M059J (cell line): Measurements from ENCODE around the gene SCTR. TPM values are rescaled to one million over a fixed set of nuclear protein-coding genes. Genes with fewer than 3 reads are reported as not detected.

ENCODE experiments used
- DNase-seq: peaks from one replicate; pipeline ENCODE4 v3.0.0-alpha.2; 2012; ENCODE audit warnings: low read depth
- total RNA-seq: library from RNA; depleted of rRNA; stranded (reverse); fragments of >200 nt; shearing (Covaris generic); gene quantifications from 2 replicates; pipeline ENCODE4 v1.2.3, GENCODE V29; 2014

The SCTR gene
- total RNA-seq, 1 experiment from 2014 or later: not detected

DNA sequence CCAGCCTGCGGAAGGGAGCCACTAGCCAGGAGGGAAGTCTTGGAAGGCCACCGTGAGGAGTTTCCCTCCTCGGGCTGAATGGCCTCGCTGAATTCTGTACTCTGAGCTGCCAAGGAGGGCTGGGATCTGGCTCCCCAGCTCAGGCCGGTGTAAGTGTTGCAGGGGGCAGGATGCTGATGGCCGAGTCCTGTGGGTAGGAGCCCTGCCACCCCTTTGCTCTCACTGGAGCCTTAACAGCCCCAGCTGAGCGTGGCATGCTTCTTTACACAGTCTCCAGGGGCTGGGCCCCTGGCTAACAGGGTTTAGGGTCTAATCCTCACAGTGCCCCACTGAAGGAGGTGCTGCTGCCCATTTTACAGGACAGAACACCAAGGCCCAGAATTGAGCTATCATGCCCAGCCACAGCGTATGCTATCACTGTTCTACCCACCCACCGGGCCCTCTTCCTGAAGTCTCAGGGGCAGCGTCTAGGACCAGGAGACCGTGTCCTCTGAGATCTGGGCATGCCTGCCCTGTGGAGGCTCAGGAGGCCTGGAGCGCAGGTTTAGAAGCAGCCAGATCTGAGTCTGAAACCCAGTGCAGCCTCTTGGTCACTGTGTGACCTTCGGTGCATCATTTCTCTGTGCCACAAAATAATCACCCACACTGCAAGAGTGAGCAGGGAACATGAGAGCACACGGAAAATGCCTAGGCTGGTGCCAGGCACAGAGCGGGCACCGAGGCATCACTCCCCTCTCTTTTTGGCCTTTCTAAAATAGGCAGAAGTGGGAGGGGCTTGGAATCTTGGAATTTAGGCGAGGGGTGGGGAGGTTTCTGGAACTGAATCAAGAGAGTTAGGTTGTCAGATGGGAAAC, 49.7 kb downstream of the SCTR start:
- DNase-seq: no peak

- no peak for DNase-seq
Observed at GRCh38 chr2:119473621-119474370, 50.5 kb downstream of the SCTR start.

- no peak for DNase-seq
Observed at GRCh38 chr2:119472749-119473148, 51.5 kb downstream of the SCTR start.

DNA sequence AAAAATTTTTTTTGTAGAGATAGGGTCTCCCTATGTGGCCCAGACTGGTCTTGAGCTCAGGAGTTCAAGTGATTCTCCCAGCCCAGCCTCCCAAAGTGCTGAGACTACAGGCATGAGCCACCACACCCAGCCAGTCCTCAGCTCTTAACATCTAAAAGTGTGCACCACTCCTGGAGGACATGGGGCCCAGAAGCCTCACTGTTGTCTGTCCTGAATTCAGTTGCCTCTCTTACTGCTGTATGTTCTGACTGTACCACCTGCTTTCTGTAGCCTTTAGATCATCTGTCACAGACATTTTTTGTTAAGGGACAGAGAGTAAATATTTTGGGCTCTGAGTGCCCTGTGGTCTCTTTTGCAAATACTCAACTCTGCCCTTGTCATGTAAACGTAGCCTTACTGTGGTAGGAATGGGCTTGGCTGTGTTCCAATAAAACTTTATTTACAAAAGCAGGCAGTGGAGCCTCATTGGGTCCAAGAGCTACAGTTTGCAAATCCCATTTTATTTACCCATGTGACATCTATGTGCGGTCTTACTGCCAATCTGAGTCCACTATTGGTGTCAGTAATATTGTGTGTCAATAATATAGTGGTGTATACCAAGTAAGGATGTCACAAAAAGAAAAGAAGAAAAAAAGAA, 54.5 kb downstream of the SCTR start:
- no peak for DNase-seq

DNA sequence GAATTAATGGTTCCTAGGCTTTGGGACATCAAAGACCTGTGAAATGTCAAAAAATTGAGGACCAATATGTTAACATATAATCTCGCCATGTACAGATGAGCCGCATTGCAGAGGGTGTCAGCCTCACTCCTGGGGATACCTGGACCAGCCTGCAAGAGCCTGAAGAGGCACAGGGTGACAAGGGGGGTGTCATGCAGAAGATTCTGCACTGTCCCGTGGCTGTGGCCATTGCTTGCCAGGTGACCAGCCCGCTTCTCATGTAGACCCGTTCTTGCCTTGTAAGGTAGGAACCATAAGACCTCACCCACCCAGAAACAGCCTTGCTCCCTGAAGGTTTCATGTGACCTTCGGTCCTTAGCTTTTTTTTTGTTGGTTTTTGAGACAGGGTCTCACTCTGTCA, 55.2 kb downstream of the SCTR start:
- no peak for DNase-seq

- no peak for DNase-seq
Observed at GRCh38 chr2:119468154-119468955, 55.9 kb downstream of the SCTR start.

DNA sequence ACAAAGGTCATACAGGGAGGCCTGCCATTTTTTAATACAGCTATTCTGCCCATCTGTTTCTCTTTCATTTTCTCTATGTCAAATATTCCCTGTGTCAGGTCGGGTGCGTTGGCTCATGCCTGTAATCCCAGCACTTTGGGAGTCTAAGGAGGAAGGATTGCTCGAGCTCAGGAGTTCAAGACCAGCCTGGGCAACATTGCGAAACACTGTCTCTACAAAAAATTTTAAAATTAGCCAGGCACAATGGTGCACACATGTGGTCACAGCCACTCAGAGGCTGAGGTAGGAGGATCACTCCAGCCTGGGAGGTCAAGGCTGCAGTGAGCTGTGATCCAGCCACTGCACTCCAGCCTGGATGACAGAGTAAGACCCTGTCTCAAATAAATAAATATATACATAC, 57.9 kb downstream of the SCTR start:
- no peak for DNase-seq

DNA sequence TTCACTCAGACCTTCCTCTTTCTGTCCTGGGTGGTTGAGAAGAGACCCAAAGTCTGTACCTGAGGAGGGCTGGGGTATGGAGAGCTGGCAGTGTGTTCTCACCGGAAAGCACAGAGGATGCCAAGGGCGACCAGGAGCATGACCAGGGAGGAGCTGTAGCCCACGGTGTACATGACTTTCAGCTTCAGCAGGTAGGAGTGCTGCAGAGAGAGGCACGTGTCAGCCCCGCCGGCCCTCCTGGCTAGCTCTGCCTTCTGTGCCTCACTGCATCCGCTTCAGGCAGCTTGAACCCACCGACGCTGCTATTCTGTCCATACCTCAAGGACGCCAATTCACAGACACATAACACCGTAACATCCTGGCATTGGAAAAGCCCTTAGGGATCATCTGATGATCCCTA, 58.6 kb downstream of the SCTR start:
- no peak for DNase-seq

GRCh38 chr2:119464981-119465380, 59.3 kb downstream of the SCTR start:
- peak; percentile 9 for DNase-seq

DNA sequence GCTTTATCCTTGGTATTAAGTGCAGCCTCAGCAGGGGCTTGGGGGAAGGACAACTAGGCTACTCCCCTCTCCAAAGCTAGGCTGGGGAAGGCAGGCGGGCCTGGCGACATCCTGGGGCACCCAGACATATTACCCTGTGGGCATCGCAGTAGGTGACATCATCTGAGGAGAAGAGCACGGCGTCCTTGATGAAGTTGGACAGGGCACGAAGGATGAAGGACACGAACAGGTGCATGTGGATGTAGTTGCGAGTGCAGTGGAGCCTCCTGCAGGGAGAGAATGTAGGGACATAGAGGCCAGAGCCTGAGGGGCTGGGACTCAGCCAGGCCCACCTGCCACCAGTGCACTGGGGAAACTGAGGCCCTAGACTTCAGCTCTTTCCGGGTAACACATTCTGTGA, 60.3 kb downstream of the SCTR start:
- DNase-seq: no peak

GRCh38 chr2:119463136-119463535, 61.1 kb downstream of the SCTR start:
- peak; percentile 12 for DNase-seq

DNA sequence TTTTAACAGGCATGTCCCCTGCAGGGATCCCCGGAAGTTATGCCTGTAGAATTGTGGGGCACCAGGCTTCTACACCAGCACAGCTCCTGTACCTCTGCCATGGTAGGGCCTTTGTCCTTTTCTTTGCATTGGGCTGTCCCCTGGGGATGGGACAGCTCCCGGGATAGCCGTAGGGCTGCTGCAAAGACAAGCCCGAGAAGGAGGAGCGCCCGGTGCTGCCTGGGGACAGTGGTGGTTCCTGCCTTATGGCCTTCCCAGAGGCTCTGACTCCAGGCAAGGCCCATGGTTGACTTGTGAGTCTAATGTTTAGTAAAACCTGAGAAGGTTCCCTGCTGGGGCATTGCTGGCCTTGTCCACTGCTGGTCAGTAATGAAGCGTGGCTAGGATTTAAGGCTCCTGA, 61.7 kb downstream of the SCTR start:
- no peak for DNase-seq

DNA sequence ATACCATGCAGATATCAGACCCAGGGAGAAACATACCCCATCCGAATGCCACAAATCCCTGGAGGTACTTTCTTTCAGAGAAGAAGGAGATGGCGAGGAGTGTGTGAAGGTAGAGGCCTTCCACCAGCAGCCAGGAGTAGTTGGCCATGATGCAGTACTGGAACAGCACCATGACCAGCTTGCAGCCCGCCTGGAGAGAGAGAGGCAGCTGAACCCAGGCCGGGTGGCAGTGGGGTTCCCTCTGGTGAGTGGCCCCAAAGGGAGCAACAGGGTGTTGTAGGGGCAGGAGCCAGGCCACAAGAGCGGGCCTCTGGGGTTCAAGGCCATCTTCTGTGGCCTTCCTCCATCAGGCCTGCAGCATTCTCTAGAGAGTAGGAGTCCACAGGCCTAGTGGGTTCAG, 62.5 kb downstream of the SCTR start:
- no peak for DNase-seq

DNA sequence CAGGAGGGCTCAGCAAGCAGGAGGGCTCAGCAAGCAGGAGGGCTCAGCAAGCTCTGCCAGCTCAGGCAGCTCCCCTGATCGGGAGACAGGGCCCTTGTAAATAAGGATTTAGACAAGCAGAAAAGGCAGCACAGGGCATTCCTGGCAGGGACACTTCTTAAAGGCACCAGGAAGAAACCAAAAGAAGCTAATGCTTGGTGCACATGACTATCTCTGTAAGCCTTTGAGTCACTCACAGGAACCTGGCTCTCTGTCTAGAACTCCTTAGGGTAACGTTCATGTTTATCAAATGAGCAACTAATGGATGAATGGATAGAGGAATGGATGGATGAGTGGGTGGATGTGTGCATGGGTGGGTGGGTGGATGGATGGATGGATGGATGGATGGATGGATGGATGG, 64.2 kb downstream of the SCTR start:
- no peak for DNase-seq

GRCh38 chr2:119455066-119455718, 69.1 kb downstream of the SCTR start:
- no peak for DNase-seq

- no peak for DNase-seq
Observed at GRCh38 chr2:119453972-119454593, 70.2 kb downstream of the SCTR start.

GRCh38 chr2:119451336-119452050, 72.8 kb downstream of the SCTR start:
- DNase-seq: no peak

- no peak for DNase-seq
Observed at GRCh38 chr2:119449521-119449920, 74.8 kb downstream of the SCTR start.

DNA sequence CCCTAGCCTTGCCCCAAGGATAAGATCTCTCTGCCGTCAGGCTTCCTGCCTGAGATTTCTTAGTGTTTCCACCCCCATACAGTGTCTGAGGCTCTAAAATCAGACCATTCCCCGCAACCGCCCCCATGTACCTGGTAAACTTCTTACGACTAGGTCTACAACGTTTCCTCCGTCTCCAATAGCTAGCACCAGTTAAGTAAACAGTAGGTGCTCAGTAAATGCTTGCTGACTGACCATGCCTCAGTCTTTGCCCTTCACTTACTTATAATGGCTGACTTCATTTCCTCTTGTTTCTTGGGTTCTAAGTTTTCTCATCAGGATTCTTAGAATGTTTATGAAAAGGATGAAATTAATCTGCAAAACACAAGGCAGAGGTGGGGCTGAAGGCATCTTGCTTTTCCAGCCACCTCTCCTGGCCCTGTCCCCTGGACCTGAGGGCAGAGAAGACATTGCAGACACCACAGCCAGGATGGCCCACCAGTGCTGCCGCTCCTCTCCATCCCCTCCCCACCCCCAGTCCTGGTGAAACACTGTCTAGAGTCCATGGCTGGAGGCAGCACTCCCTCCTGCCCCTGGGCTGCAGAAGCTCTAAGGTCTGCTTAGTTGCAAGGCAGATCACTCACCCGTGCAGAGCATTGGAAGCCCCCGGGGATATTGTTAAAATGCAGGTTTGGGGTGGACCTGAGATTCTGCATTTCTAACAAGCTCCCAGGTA, 75.7 kb downstream of the SCTR start:
- DNase-seq: no peak

DNA sequence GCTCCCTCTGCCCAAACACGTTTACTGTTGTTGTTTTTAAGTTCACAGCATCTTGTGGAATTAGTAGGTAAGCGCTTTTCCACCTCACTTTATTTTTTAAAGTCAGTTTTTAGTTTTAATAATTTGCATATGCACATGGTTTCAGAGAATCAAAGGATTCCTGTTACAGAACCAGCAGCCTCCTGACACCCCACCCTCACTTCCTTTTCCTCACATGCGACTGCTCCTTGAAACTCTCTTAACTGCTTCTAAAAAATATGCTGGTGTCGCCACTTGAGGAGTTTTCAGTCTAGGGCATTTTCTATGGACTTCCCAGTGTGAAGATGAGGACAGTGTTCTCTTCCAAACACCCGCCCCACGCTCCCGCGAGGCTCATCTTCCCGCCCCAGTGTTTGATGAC, 78.2 kb downstream of the SCTR start:
- no peak for DNase-seq
